Right lobe of liver (tissue), 6 donors: ENCODE measurements around the gene VIPR1. TPM values are rescaled to one million over a fixed set of nuclear protein-coding genes. Genes with fewer than 3 reads are reported as not detected.

Experiments used
- ATAC-seq, 4 donors: fragments of 200-7000 bp; cut with Tn5 transposase; one replicate each; pipeline ENCODE4 v1.9.1; 2020; ENCODE audit warnings: mild to moderate bottlenecking in 4 of 4, moderate library complexity in 4 of 4
- DNase-seq, 3 donors: peaks; one replicate each; pipeline ENCODE4 v3.0.0-alpha.2; 2020
- H3K27ac ChIP-seq, 3 donors: fragments of 200-600 bp; one replicate each; pipeline ENCODE4 v1.8.0; 2022
- H3K27me3 ChIP-seq, 2 donors: fragments of 200-600 bp; one replicate each; pipeline ENCODE4 v1.8.0; 2022
- H3K36me3 ChIP-seq, 4 donors: fragments of 200-600 bp; sonication (generic) in 1 of 4; one replicate each; pipeline versions ENCODE4 v1.5.1 to v1.8.0; 2017 to 2022; ENCODE audit warnings: control low read depth in 1 of 4
- H3K4me1 ChIP-seq, 4 donors: fragments of 200-600 bp; sonication (generic) in 1 of 4; one replicate each; pipeline versions ENCODE4 v1.5.1 to v1.8.0; 2017 to 2022; ENCODE audit warnings: control low read depth in 1 of 4
- H3K4me3 ChIP-seq, 3 donors: fragments of 200-600 bp; one replicate each; pipeline ENCODE4 v1.8.0; 2022
- H3K9me3 ChIP-seq, 4 donors: fragments of 200-600 bp; sonication (generic) in 1 of 4; one replicate each; pipeline versions ENCODE4 v1.5.1 to v1.8.0; 2017 to 2022; ENCODE audit warnings: control low read depth in 1 of 4
- POLR2A ChIP-seq: fragments of 450-650 bp; IDR thresholded peaks from one replicate; pipeline ENCODE4 v1.6.1; 2017; ENCODE audit warnings: antibody characterized with exemption, mild to moderate bottlenecking
- WGBS: methylation state at CpG from one replicate; pipeline ENCODE4 v1.1.6; 2018; ENCODE audit warnings: low coverage, low lambda C conversion rate; ENCODE audit not compliant: insufficient coverage; ENCODE audit errors: missing lambda C conversion rate; 5-methylcytosine and 5-hydroxymethylcytosine counted together
- intact Hi-C, 2 donors: fragments of 100-400 bp; cut with DNase I; formaldehyde crosslinking; loops; one replicate each; pipeline versions ENCODE4 v1.11.2 to v1.14.1; 2022
- total RNA-seq, 6 experiments: library from RNA; depleted of rRNA in 2 of 6; stranded (reverse); fragments of >200 nt in 2 of 6; fragmentation: NEBNext Ultra II Directional in 3 of 6; extraction: Animal tissue kit (Norgen Biotek cat#: 25700) in 3 of 6; gene quantifications; one replicate each; pipeline versions ENCODE4 v1.1.0 to v1.2.4, GENCODE V29; 2016 to 2023
- TF ChIP-seq, protein P1 (sequence below), 4 donors: fragments of 200-600 bp in 3 of 4; fragments of 450-650 bp in 1 of 4; IDR thresholded peaks; one replicate each; pipeline versions ENCODE4 v1.5.1 to v1.8.0; 2016 to 2022; ENCODE audit warnings: antibody characterized with exemption in 4 of 4, mild to moderate bottlenecking in 2 of 4
- donor health status: DM: no; HTN: yes; CAD: no.
- donor health status: DM: no; HTN: no; CAD: no.
- donor health status: DM: no; HTN: no; CAD: no.
- donor health status: DM: no; HTN: yes; CAD: no.
- donor health status: DM: no; HTN: yes; CAD: no.

The VIPR1 gene
- total RNA-seq, 6 experiments from 2014 or later, result 1.9 to 34.5 (median 18.2) TPM

DNA sequence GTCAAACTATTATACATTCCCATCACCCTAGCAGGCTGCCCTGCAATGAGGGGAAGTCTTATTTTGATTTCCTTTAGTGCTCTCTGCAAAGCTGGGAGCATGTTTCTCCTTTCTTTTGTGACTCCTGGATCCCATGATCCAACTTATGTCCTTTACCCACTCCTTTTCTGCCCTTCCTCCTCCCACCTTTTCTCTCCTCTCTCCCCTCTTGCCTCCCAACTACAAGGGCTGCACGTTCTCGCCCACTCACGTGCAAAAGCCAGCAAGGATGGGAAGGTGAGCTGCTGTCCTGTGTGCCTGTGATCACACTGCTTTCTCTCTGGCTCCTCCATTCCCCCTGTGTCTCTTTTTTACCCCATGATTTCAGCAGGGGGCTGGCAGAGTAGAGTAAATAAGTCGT, 6.1 kb downstream of the VIPR1 start:
- no peaks in the 10 kb centered on the region for H3K36me3 ChIP-seq
- 44% methylated on average over 4 of the region's 4 CpGs for WGBS

DNA sequence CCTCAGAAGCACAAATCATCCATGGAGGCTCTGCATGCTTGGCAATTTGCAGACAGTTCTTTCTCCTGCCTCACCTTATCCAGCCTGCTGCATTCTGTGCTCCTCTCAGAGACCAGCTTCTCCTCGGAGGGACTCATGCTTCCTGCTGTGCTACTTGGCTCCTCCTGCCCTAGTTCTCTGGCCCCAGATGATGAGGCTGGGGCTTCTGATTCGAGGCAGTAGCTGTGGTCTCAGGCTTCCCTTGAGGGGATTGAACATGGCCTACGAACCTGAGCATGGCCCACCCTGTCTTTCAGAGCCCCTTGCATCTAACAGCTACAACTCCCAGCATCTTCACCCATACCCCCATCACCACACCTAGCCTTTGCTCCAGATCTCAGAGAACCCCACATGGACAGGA, 6.7 kb downstream of the VIPR1 start:
- WGBS, result 25% methylated on average over 2 of the region's 3 CpGs
- no peaks in the 10 kb centered on the region for H3K27me3 ChIP-seq
- no peak overlapping the region for H3K4me3 ChIP-seq
- H3K27ac ChIP-seq, result no peak overlapping the region
- intact Hi-C loops, result no loop called here
- no peaks in the 10 kb centered on the region for H3K36me3 ChIP-seq
- ATAC-seq (no peak), DNase-seq (peak in 2 of 3 donors; percentile 10 to 23)
- TF ChIP-seq, protein P1, sequence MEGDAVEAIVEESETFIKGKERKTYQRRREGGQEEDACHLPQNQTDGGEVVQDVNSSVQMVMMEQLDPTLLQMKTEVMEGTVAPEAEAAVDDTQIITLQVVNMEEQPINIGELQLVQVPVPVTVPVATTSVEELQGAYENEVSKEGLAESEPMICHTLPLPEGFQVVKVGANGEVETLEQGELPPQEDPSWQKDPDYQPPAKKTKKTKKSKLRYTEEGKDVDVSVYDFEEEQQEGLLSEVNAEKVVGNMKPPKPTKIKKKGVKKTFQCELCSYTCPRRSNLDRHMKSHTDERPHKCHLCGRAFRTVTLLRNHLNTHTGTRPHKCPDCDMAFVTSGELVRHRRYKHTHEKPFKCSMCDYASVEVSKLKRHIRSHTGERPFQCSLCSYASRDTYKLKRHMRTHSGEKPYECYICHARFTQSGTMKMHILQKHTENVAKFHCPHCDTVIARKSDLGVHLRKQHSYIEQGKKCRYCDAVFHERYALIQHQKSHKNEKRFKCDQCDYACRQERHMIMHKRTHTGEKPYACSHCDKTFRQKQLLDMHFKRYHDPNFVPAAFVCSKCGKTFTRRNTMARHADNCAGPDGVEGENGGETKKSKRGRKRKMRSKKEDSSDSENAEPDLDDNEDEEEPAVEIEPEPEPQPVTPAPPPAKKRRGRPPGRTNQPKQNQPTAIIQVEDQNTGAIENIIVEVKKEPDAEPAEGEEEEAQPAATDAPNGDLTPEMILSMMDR (IDR thresholded peaks at IDR 0.05), result no peak
- no peak for TF ChIP-seq POLR2A
- H3K4me1 ChIP-seq, result no peaks in the 10 kb centered on the region
- no peaks in the 10 kb centered on the region for H3K9me3 ChIP-seq

More for the DNA sequence above, 6.1 kb downstream of the VIPR1 start:
- ATAC-seq (no peak), DNase-seq (peak in 2 of 3 donors; percentile 20 to 24)
- no peak overlapping the region for H3K27ac ChIP-seq
- TF ChIP-seq POLR2A, result no peak
- TF ChIP-seq, protein P1 (IDR thresholded peaks at IDR 0.05), result no peak
- no peaks in the 10 kb centered on the region for H3K9me3 ChIP-seq
- intact Hi-C loops, result no loop called here
- no peaks in the 10 kb centered on the region for H3K4me1 ChIP-seq
- no peaks in the 10 kb centered on the region for H3K27me3 ChIP-seq
- no peak overlapping the region for H3K4me3 ChIP-seq

DNA sequence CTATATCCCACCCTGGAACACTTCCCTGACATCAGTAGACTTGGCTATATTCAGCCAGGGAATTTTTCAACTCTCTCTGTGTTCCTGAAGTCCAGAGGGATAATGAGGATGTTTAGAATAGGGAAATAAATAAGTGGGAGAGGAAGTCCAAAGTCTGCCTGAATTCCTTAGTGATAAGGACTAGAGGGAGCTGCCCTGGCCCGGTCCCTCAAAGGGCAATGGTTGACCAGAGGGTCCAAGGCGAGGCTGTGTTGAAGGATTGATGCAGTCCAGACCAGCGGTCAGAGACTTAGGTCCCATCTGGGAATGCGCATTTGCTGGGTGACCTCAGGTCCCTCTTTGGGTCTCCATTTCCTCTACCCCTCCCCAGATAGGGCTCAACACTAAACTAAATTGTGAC, 7.9 kb downstream of the VIPR1 start:
- WGBS, result 40% methylated on average over 1 of the region's 4 CpGs
- ATAC-seq (peak in 3 of 4 donors; percentile 17 to 52 (median 37)), DNase-seq (peak in 1 of 3 donors; percentile 51)
- Histone ChIP-seq H3K27me3 (no peaks in the 10 kb centered on the region), H3K36me3 (no peaks in the 10 kb centered on the region), H3K9me3 (no peaks in the 10 kb centered on the region), H3K27ac (no peak overlapping the region), H3K4me1 (no peaks in the 10 kb centered on the region), H3K4me3 (no peak overlapping the region)
- TF ChIP-seq POLR2A, result no peak
- TF ChIP-seq, protein P1 (IDR thresholded peaks at IDR 0.05), result no peak
- intact Hi-C loops, result no loop called here

DNA sequence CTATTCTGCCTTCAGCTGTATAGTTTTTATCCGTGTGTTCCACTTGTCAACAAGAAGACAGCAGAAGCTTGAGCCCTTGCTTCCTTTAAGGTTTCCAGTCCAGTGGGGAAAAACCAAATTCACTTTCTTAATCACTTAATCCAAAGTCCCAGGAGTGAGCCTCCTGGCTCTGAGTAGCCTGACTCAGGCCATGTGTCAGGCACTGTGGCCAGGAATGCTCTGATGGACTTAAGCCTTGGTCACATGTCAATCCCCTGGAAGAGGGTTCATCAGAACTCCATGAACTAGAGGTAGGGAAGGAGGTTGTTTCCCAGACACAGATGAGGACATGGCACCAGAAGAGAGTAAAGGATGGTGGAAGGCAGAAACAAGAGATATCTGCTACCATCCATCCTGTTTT, 8.8 kb downstream of the VIPR1 start:
- no peak overlapping the region for H3K27ac ChIP-seq

More for the DNA sequence above, 8.8 kb downstream of the VIPR1 start:
- no peaks in the 10 kb centered on the region for H3K9me3 ChIP-seq
- H3K4me1 ChIP-seq, result no peaks in the 10 kb centered on the region
- no peak for ATAC-seq
- no peaks in the 10 kb centered on the region for H3K36me3 ChIP-seq
- no peak overlapping the region for H3K4me3 ChIP-seq
- DNase-seq, result no peak
- intact Hi-C loops, result no loop called here
- TF ChIP-seq, protein P1 (IDR thresholded peaks at IDR 0.05), result no peak
- 88% methylated on average over 1 of the region's 1 CpG for WGBS
- no peaks in the 10 kb centered on the region for H3K27me3 ChIP-seq
